NCI-H510A treated with DMSO at 0.1 percent for 48 hours (cell line): ENCODE results near the gene WDHD1.
"Not testable (repeated sequence)": the region's sequence is repeated elsewhere in the genome, so short reads cannot be mapped to it uniquely, and the experiment has no call there.

Experiments used
- DNase-seq: peaks from one replicate; lab custom pipeline; 2025; lab: John Stamatoyannopoulos, UW

The WDHD1 gene

DNA sequence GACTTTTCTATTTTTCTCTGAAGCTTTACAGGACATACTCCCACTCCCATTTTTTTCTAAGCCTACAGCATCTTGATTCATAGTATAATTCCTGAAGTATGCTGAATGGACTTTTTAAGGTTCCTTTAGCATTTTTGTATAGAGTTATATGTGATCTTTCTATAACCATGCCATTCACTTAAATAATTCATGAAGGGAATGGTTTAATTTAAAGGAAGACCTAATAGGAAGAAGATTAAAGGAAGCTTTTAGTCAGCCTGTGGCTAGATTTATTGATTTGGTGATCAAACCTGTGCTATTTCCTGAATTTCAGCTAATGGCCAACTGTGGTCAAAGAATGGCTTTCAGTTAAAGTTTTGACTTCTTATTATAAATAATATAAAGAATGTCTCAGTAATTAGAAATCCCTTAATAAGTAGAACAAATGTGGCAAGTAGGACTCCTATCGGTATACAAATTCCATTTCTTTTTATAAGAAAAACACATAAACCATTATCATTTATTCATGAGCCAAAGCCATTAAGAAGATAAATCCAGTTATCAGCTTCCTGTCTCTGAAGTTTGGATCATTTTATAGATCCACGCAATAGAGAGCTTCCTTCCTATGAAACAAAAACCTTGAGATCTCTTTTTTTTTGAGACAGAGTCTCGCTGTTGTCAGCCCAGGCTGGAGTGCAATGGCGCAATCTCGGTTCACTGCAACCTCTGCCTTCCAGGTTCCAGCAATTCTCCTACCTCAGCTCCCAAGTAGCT is 20.6 kb upstream of the WDHD1 start:
- DNase-seq = no peak

DNA sequence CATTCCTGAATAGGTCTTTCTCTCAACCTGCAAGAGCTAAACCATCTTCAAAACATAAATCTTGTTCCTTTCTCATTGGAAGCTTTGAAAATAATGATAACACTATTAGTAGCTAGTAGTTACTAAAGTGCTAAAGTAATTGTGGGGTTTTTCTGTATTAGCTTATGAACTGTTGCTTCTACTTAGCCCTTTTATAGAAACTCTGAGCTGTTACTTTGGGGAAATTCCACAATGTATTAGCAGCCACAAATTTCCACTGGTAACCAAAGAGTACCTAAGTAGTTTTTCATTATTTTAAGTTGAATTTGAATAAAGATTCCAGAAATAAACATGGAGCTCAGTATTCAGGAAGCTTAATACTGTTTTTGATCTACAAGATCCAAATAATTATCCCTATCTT is 18.2 kb upstream of the WDHD1 start:
- no peak for DNase-seq

- DNase-seq = no peak
These were observed 16.6 kb upstream of the WDHD1 start for GRCh38 chr14:55043528-55043927.

DNA sequence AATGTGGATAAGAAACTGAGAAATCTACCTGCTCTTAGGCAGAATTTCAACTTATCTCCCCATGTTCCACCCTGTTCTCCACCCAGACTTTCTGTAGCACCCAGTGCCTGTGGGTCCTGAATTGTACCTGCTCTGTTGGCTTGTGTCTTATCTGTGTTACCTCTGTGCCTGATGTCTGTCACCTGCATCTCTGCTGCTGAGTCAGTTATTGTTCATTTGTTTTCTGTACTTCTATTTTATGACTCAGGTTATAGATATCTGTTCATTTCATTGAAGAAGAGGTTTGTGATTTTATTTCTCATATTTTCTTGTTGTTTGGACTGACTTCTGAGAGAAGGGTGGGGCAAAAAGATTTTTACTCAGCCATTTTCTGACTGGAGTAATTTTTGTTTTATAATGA is 11.8 kb upstream of the WDHD1 start:
- DNase-seq = no peak

DNA sequence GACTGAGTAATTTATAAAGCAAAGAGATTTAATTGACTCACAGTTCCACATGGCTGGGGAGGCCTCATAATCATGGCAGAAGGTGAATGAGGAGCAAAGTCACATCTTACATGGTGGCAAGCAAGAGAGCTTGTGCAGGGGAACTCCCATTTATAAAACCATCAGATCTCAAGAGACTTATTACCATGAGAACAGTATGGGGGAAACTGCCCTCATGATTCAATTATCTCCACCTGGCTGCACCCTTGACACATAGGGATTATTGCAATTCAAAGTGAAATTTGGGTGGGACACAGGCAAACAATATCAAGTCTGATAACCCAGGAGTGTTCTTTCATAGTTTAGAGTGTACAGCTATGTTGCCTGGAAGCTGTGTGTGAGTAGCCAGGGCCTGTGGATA is 11.1 kb upstream of the WDHD1 start:
- not testable (repeated sequence) for DNase-seq

DNA sequence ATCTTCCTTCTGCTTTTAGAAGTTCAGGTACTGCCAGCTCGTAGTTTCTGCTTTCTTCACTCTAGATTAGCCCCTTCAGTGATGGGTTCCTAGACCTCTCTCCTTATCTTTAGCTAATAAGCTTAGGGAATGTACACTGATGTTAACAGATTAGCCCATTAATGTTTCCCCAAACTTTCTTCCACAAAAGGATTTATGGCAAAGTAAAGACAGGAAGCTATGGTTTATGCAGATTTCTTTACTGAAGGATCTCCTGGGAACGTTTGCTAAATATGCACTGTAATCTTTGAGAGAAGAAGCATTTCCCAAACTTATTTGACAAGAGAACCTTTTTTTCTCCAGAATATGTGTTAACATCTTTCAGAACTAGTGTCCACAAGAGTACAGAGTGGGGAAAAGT is 4.3 kb upstream of the WDHD1 start:
- DNase-seq = no peak

- no peak for DNase-seq
These were observed 1.6 kb upstream of the WDHD1 start for GRCh38 chr14:55028476-55028875.

- peak; percentile 15 for DNase-seq
These were observed 1.2 kb upstream of the WDHD1 start for GRCh38 chr14:55028066-55028465.

DNA sequence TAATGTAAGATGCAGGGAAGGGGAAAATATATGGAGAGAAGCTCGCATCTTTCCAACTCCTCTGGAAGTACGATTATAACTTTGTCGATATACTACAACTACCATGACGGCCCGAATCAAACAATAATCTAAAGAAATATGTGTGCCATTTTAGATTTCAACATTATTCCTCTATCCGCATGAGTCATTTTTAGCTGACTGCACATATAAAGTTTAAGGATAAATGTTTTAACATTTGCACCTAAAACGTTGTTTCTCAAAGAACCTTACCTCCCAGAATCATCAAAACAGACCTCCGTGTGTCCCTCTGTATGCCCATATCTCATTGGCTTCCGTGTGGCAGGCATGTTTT is 482 bp downstream of the WDHD1 start:
- peak; percentile 62 for DNase-seq

DNA sequence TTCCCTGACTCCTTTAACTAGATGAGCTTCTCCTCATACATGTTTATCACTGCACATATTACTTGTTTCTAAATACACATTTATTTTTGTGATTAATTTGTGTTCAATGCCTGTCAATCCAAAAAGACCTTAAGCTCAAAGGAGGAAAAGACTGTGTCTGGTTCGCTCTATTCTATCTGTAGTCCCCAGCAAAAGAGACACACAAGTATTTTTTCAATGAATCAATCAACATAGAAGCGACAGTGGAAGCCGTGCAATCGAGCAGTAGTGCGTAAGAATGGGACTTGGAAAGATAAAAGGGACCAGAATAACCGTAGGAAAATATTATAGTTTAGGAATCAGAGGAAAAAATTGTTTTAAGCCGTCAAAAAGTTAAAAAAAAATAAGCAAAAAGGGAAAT is 951 bp downstream of the WDHD1 start:
- no peak for DNase-seq

DNA sequence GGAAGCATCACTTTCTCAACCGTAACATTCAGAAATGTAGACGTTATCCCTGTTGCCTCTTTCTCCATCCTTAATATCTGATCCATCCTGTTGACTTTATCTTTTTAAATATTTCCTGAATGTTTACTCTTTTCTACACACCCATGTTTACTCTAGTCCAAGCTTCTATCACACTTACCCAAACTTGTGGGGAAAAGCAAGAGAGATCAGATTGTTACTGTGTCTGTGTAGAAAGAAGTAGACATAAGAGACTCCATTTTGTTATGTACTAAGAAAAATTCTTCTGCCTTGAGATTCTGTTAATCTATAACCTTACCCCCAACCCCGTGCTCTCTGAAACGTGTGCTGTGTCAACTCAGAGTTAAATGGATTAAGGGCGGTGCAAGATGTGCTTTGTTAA is 2.5 kb downstream of the WDHD1 start:
- not testable (repeated sequence) for DNase-seq

DNA sequence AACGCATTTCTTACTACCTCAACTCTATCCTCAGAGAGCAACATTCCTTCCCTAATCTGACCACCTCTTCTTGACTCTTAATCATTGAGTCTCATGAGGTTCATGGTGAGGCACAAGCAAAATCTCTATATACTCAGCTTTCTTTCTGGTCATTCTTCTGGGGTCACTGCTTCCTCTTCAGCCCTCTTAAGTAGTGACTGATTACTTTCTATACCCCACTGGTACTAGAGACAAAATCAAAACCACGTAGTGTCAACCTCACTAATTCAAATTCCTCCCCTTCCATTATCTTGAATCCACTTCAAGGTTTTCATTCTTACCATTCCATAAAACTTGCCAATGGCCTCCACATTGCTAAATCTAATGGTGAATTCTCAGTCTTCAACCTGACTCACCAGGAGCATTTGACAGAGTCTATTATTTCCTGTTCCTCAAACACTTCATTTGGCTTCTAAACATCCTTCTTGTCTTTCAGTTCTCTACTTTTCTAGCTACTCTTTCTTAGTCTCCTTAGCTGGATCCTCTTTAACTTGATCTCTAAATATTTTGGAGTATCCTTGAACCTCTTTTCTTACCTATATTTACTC is 6.8 kb downstream of the WDHD1 start:
- DNase-seq = no peak

DNA sequence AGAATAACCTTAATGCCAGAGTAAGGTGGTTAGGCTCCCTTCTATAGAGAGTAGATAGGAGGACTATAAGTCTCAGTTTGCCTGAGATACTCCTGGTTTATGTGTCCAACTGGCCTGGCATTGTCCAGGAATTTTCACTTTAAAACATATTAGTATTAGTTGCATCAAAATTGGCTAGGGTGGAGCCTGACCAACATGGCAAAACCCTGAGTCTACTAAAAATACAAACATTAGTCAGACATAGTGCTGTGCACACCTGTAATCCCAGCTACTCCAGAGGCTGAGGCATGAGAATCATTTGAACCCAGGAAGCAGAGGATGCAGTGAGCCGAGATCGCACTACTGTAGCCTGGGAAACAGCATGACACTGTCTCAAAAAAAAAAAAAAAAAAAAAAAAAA is 11.9 kb downstream of the WDHD1 start:
- no peak for DNase-seq

- DNase-seq = no peak
These were observed 21.8 kb downstream of the WDHD1 start for GRCh38 chr14:55005071-55005470.

DNA sequence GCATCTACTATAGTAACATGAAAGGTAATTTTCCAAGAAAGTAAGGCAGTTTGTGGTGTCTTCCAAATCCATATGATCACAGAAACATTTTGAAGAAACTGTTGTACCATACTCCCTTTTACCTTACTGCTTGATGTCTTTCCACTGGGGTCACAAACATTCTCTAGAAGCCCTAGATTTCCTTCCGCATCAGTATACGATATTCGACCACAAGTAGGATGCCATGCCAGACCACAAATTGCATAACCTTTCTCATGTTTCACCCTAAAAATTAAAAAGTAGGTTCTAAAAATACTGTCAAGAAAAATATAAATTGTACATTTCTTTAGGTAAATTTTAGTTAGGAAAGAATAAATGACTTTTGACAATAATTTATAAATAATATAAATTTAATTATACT is 26.5 kb downstream of the WDHD1 start:
- DNase-seq = no peak

- no peak for DNase-seq
These were observed 41.7 kb downstream of the WDHD1 start for GRCh38 chr14:54985156-54985555.

- DNase-seq = no peak
These were observed 45.2 kb downstream of the WDHD1 start for GRCh38 chr14:54981698-54982097.

- DNase-seq = no peak
These were observed 47.9 kb downstream of the WDHD1 start for GRCh38 chr14:54979039-54979438.

- no peak for DNase-seq
These were observed 50.6 kb downstream of the WDHD1 start for GRCh38 chr14:54976316-54976715.

DNA sequence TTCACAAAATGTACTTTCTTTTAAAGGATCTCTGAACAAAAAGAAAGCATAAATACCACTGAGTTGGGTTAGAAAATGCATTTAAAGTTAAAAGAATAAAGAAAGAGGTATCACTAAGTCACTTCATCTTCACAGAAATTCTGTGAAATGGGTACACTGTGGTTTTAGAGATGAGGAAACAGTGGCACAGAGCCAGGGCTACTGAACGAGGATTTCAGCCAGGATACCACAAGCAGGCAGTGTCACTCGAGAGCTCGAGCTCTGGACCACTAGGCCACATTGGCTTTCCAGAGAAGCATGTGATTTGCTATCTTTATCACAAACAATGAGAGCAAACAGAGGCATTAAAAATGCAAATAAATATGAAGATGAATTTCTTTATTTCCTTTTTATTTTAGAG is 51.0 kb downstream of the WDHD1 start:
- no peak for DNase-seq

DNA sequence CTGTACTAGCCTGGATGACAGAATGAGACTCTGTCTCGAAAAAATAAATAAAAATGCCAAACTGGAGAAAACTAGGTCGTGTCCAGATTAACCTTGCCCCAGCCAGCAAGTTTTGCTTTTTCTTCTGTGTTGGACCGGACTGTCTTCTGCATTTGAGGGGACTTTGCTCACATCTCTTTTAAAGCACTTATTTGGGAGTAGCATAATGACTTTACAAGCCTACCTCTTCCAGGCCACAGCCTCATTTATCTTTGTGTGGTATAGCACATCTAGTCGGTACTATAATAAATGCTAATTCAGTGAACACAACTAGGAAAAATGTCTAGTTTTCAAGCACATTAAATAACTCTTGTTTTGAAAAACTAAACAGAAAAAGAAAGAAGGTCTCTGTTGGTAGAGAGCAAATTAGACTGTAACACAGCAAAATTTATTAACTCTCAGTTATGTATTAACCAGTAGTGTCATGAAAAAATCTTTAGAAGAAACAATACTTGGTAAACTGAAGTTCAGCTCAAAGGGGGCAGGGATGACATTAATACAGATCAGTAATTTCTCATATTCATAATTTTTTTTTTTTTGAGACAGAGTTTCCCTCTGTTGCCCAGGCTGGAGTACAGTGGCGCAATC is 52.0 kb downstream of the WDHD1 start:
- no peak for DNase-seq

- no peak for DNase-seq
These were observed 59.4 kb downstream of the WDHD1 start for GRCh38 chr14:54967496-54967895.

DNA sequence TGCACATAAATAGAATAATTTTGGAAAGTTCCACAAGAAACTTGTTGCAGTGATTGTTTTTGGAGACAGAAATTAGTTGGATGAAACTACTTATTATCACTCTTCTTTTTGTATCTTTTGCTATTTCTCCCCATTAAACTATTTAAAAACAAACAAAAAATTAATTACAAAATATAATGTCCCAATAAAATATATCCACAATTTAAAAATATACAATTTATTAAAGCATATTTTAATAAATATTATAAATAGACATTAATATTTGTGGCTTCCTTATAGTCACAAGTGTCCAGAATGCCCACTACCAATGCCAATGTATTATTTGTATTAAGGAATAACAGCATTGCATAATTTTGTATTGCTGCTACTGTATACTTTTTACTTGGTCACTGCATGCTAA is 71.8 kb downstream of the WDHD1 start:
- DNase-seq = no peak

GRCh38 chr14:54953609-54954008 is 73.3 kb downstream of the WDHD1 start:
- DNase-seq = not testable (repeated sequence)
